Measurements from ENCODE around the gene PRODH.
"Not testable (repeated sequence)": the region's sequence is repeated elsewhere in the genome, so short reads cannot be mapped to it uniquely, and the experiment has no call there.

PRODH gene

GRCh38 chr22:18967391-18968010 lies 31.4 kb upstream of the PRODH start:
- not testable (repeated sequence) for DNase-seq

- no peak for DNase-seq
Observed at GRCh38 chr22:18966748-18967147, 30.7 kb upstream of the PRODH start.

GRCh38 chr22:18965526-18966421 lies 29.7 kb upstream of the PRODH start:
- DNase-seq, result no peak

- DNase-seq, result not testable (repeated sequence)
Observed at GRCh38 chr22:18964501-18965265, 28.6 kb upstream of the PRODH start.

GRCh38 chr22:18964051-18964450 lies 28.0 kb upstream of the PRODH start:
- not testable (repeated sequence) for DNase-seq

- DNase-seq, result no peak
Observed at GRCh38 chr22:18962308-18962635, 26.2 kb upstream of the PRODH start.

GRCh38 chr22:18961632-18962307 lies 25.7 kb upstream of the PRODH start:
- DNase-seq, result not testable (repeated sequence)

GRCh38 chr22:18961201-18961600 lies 25.1 kb upstream of the PRODH start:
- DNase-seq, result not testable (repeated sequence)

GRCh38 chr22:18960166-18960820 lies 24.2 kb upstream of the PRODH start:
- not testable (repeated sequence) for DNase-seq

- DNase-seq, result not testable (repeated sequence)
Observed at GRCh38 chr22:18959741-18960140, 23.6 kb upstream of the PRODH start.

- not testable (repeated sequence) for DNase-seq
Observed at GRCh38 chr22:18959266-18959665, 23.2 kb upstream of the PRODH start.

GRCh38 chr22:18958738-18959137 lies 22.6 kb upstream of the PRODH start:
- DNase-seq, result not testable (repeated sequence)

GRCh38 chr22:18958321-18958705 lies 22.2 kb upstream of the PRODH start:
- DNase-seq, result not testable (repeated sequence)

GRCh38 chr22:18957621-18958320 lies 21.7 kb upstream of the PRODH start:
- DNase-seq, result not testable (repeated sequence)

- DNase-seq, result not testable (repeated sequence)
Observed at GRCh38 chr22:18956956-18957355, 20.9 kb upstream of the PRODH start.

- not testable (repeated sequence) for DNase-seq
Observed at GRCh38 chr22:18956121-18956895, 20.2 kb upstream of the PRODH start.

GRCh38 chr22:18955696-18956095 lies 19.6 kb upstream of the PRODH start:
- DNase-seq, result no peak

- no peak for DNase-seq
Observed at GRCh38 chr22:18954990-18955571, 19.0 kb upstream of the PRODH start.

- DNase-seq, result peak; percentile 49
Observed at GRCh38 chr22:18954303-18954989, 18.4 kb upstream of the PRODH start.

GRCh38 chr22:18953128-18953527 lies 17.0 kb upstream of the PRODH start:
- not testable (repeated sequence) for DNase-seq
